ENCODE results near the gene ACADSB. TPM values are rescaled to one million over a fixed set of nuclear protein-coding genes. Genes with fewer than 3 reads are reported as not detected.

Gene ACADSB
- total RNA-seq, 1 experiment from 2014 or later = 5.7 TPM

GRCh38 chr10:123016228-123016627 lies 7.4 kb downstream of the ACADSB start:
- DNase-seq = no peak
- H3K36me3 ChIP-seq (replicated peaks; ENCODE audit: control insufficient read depth, insufficient read depth, low read length) = no peaks in the 10 kb centered on the region
- H3K27me3 ChIP-seq (ENCODE audit: control insufficient read depth, insufficient read depth, low read length) = no peaks in the 10 kb centered on the region; the same call in 1 of the 2 replicates
- H3K4me3 ChIP-seq (ENCODE audit: insufficient read depth, low read depth, low read length) = no peak overlapping the region

GRCh38 chr10:123017421-123018165 lies 8.8 kb downstream of the ACADSB start:
- H3K36me3 ChIP-seq (replicated peaks; ENCODE audit: control insufficient read depth, insufficient read depth, low read length) = no peaks in the 10 kb centered on the region
- DNase-seq = no peak
- no peaks in the 10 kb centered on the region; the same call in 1 of the 2 replicates for H3K27me3 ChIP-seq (ENCODE audit: control insufficient read depth, insufficient read depth, low read length)
- H3K4me3 ChIP-seq (ENCODE audit: insufficient read depth, low read depth, low read length) = no peak overlapping the region

GRCh38 chr10:123018531-123018930 lies 9.7 kb downstream of the ACADSB start:
- Histone ChIP-seq H3K27me3 (ENCODE audit: control insufficient read depth, insufficient read depth, low read length) (no peaks in the 10 kb centered on the region), H3K4me3 (ENCODE audit: insufficient read depth, low read depth, low read length) (no peak overlapping the region), H3K36me3 (replicated peaks; ENCODE audit: control insufficient read depth, insufficient read depth, low read length) (no peaks in the 10 kb centered on the region)
- no peak for DNase-seq

GRCh38 chr10:123019264-123019663 lies 10.5 kb downstream of the ACADSB start:
- DNase-seq = no peak
- H3K4me3 ChIP-seq (ENCODE audit: insufficient read depth, low read depth, low read length) = no peak overlapping the region
- H3K27me3 ChIP-seq (ENCODE audit: control insufficient read depth, insufficient read depth, low read length) = no peaks in the 10 kb centered on the region
- no peaks in the 10 kb centered on the region for H3K36me3 ChIP-seq (replicated peaks; ENCODE audit: control insufficient read depth, insufficient read depth, low read length)

GRCh38 chr10:123019941-123020703 lies 11.3 kb downstream of the ACADSB start:
- Histone ChIP-seq H3K27me3 (ENCODE audit: control insufficient read depth, insufficient read depth, low read length) (no peaks in the 10 kb centered on the region), H3K36me3 (replicated peaks; ENCODE audit: control insufficient read depth, insufficient read depth, low read length) (no peaks in the 10 kb centered on the region), H3K4me3 (ENCODE audit: insufficient read depth, low read depth, low read length) (no peak overlapping the region)
- DNase-seq = no peak

- no peak for DNase-seq
- Histone ChIP-seq H3K36me3 (replicated peaks; ENCODE audit: control insufficient read depth, insufficient read depth, low read length) (no peaks in the 10 kb centered on the region), H3K4me3 (ENCODE audit: insufficient read depth, low read depth, low read length) (no peak overlapping the region), H3K27me3 (ENCODE audit: control insufficient read depth, insufficient read depth, low read length) (no peaks in the 10 kb centered on the region)
These were observed 12.7 kb downstream of the ACADSB start for GRCh38 chr10:123021517-123021916.

- no peak for DNase-seq
- no peaks in the 10 kb centered on the region for H3K27me3 ChIP-seq (ENCODE audit: control insufficient read depth, insufficient read depth, low read length)
- no peaks in the 10 kb centered on the region for H3K36me3 ChIP-seq (replicated peaks; ENCODE audit: control insufficient read depth, insufficient read depth, low read length)
These were observed 15.7 kb downstream of the ACADSB start for GRCh38 chr10:123024540-123024939.

GRCh38 chr10:123026302-123026701 lies 17.5 kb downstream of the ACADSB start:
- Histone ChIP-seq H3K27me3 (ENCODE audit: control insufficient read depth, insufficient read depth, low read length) (no peaks in the 10 kb centered on the region), H3K36me3 (replicated peaks; ENCODE audit: control insufficient read depth, insufficient read depth, low read length) (no peaks in the 10 kb centered on the region), H3K4me3 (ENCODE audit: insufficient read depth, low read depth, low read length) (no peak overlapping the region)
- DNase-seq = no peak

More at GRCh38 chr10:123024540-123024939, 15.7 kb downstream of the ACADSB start:
- no peak overlapping the region for H3K4me3 ChIP-seq (ENCODE audit: insufficient read depth, low read depth, low read length)

GRCh38 chr10:123027861-123028260 lies 19.1 kb downstream of the ACADSB start:
- Histone ChIP-seq H3K27me3 (ENCODE audit: control insufficient read depth, insufficient read depth, low read length) (no peaks in the 10 kb centered on the region), H3K4me3 (ENCODE audit: insufficient read depth, low read depth, low read length) (no peak overlapping the region), H3K36me3 (replicated peaks; ENCODE audit: control insufficient read depth, insufficient read depth, low read length) (no peaks in the 10 kb centered on the region)
- DNase-seq = no peak

GRCh38 chr10:123031124-123031523 lies 22.3 kb downstream of the ACADSB start:
- Histone ChIP-seq H3K36me3 (replicated peaks; ENCODE audit: control insufficient read depth, insufficient read depth, low read length) (no peaks in the 10 kb centered on the region), H3K27me3 (ENCODE audit: control insufficient read depth, insufficient read depth, low read length) (no peaks in the 10 kb centered on the region), H3K4me3 (ENCODE audit: insufficient read depth, low read depth, low read length) (no peak overlapping the region)
- no peak for DNase-seq

GRCh38 chr10:123034332-123034731 lies 25.5 kb downstream of the ACADSB start:
- DNase-seq = no peak
- Histone ChIP-seq H3K27me3 (ENCODE audit: control insufficient read depth, insufficient read depth, low read length) (no peaks in the 10 kb centered on the region), H3K36me3 (replicated peaks; ENCODE audit: control insufficient read depth, insufficient read depth, low read length) (no peaks in the 10 kb centered on the region), H3K4me3 (ENCODE audit: insufficient read depth, low read depth, low read length) (no peak overlapping the region)

GRCh38 chr10:123035467-123036086 lies 26.8 kb downstream of the ACADSB start:
- Histone ChIP-seq H3K27me3 (ENCODE audit: control insufficient read depth, insufficient read depth, low read length) (no peaks in the 10 kb centered on the region), H3K4me3 (ENCODE audit: insufficient read depth, low read depth, low read length) (no peak overlapping the region), H3K36me3 (replicated peaks; ENCODE audit: control insufficient read depth, insufficient read depth, low read length) (no peaks in the 10 kb centered on the region)
- no peak for DNase-seq

- H3K4me3 ChIP-seq (ENCODE audit: insufficient read depth, low read depth, low read length) = no peak overlapping the region
- no peaks in the 10 kb centered on the region for H3K36me3 ChIP-seq (replicated peaks; ENCODE audit: control insufficient read depth, insufficient read depth, low read length)
- DNase-seq = no peak
- no peaks in the 10 kb centered on the region for H3K27me3 ChIP-seq (ENCODE audit: control insufficient read depth, insufficient read depth, low read length)
These were observed 30.2 kb downstream of the ACADSB start for GRCh38 chr10:123038782-123039631.

- Histone ChIP-seq H3K36me3 (replicated peaks; ENCODE audit: control insufficient read depth, insufficient read depth, low read length) (no peaks in the 10 kb centered on the region), H3K27me3 (ENCODE audit: control insufficient read depth, insufficient read depth, low read length) (no peaks in the 10 kb centered on the region), H3K4me3 (ENCODE audit: insufficient read depth, low read depth, low read length) (no peak overlapping the region)
- no peak for DNase-seq
These were observed 30.8 kb downstream of the ACADSB start for GRCh38 chr10:123039632-123039930.
